Astrocyte (in vitro differentiated cells and primary cell): ENCODE data around the gene NOP10. TPM values are rescaled to one million over a fixed set of nuclear protein-coding genes. Genes with fewer than 3 reads are reported as not detected.

Experiments
- DNase-seq: peaks from one replicate; pipeline ENCODE4 v3.0.0-alpha.2; 2010; ENCODE audit warnings: low read depth
- FAIRE-seq: peaks from 2 replicates; lab custom pipeline; 2011; peaks lifted over from hg19 to GRCh38; lab: Jason Lieb, UNC
- H2AFZ ChIP-seq: 2 replicates; pipeline ENCODE4 v1.6.0; 2012; ENCODE audit warnings: low read depth, low read length, inconsistent platforms
- H3K27ac ChIP-seq: 2 replicates; pipeline ENCODE4 v1.5.1; 2011; ENCODE audit warnings: low read depth, low read length, inconsistent platforms
- H3K27me3 ChIP-seq: 2 replicates; pipeline ENCODE4 v1.6.0; 2011; ENCODE audit warnings: low read length, inconsistent platforms; ENCODE audit not compliant: insufficient read depth
- H3K36me3 ChIP-seq: 2 replicates; pipeline ENCODE4 v1.5.1; 2011; ENCODE audit warnings: low read length, inconsistent platforms; ENCODE audit not compliant: insufficient read depth
- H3K4me1 ChIP-seq: 2 replicates; pipeline ENCODE4 v1.5.1; 2011; ENCODE audit warnings: low read length, inconsistent platforms; ENCODE audit not compliant: insufficient read depth
- H3K4me2 ChIP-seq: 2 replicates; pipeline ENCODE4 v1.6.0; 2012; ENCODE audit warnings: low read length, inconsistent platforms
- H3K4me3 ChIP-seq: 2 replicates; pipeline ENCODE4 v1.5.1; 2011; ENCODE audit warnings: low read depth, mild to moderate bottlenecking, low read length, inconsistent platforms; ENCODE audit not compliant: insufficient read depth
- H3K79me2 ChIP-seq: 2 replicates; pipeline ENCODE4 v1.6.0; 2012; ENCODE audit warnings: mild to moderate bottlenecking, low read length, inconsistent platforms; ENCODE audit not compliant: insufficient read depth
- H3K9ac ChIP-seq: 2 replicates; pipeline ENCODE4 v1.6.0; 2012; ENCODE audit warnings: mild to moderate bottlenecking, low read length, inconsistent platforms
- H3K9me3 ChIP-seq: 2 replicates; pipeline ENCODE4 v1.5.1; 2012; ENCODE audit warnings: low read depth, mild to moderate bottlenecking, low read length, inconsistent platforms; ENCODE audit not compliant: insufficient read depth
- H4K20me1 ChIP-seq: 2 replicates; pipeline ENCODE4 v1.6.0; 2012; ENCODE audit warnings: low read length, inconsistent platforms; ENCODE audit not compliant: insufficient read depth
- H3K27ac Mint-ChIP-seq: one replicate; pipeline ENCODE4 v1.8.0; 2021; ENCODE audit warnings: mild to moderate bottlenecking, mixed read lengths; ENCODE audit not compliant: unreplicated experiment
- H3K27me3 Mint-ChIP-seq: one replicate; pipeline ENCODE4 v1.8.0; 2021; ENCODE audit warnings: low read depth, mixed read lengths; ENCODE audit not compliant: unreplicated experiment
- H3K36me3 Mint-ChIP-seq: one replicate; pipeline ENCODE4 v1.8.0; 2021; ENCODE audit warnings: low read depth, mixed read lengths; ENCODE audit not compliant: unreplicated experiment
- H3K4me1 Mint-ChIP-seq: one replicate; pipeline ENCODE4 v1.8.0; 2021; ENCODE audit warnings: low read depth, mixed read lengths; ENCODE audit not compliant: unreplicated experiment
- H3K4me3 Mint-ChIP-seq: one replicate; pipeline ENCODE4 v1.8.0; 2021; ENCODE audit warnings: mild to moderate bottlenecking, moderate library complexity, mixed read lengths; ENCODE audit not compliant: unreplicated experiment
- H3K9me3 Mint-ChIP-seq: one replicate; pipeline ENCODE4 v1.8.0; 2021; ENCODE audit warnings: mild to moderate bottlenecking, mixed read lengths; ENCODE audit not compliant: unreplicated experiment
- EZH2 ChIP-seq: IDR thresholded peaks from 2 replicates; pipeline ENCODE4 v1.6.1; 2012; ENCODE audit warnings: mild to moderate bottlenecking, low read length, inconsistent platforms; ENCODE audit not compliant: insufficient read depth
- total RNA-seq: library from RNA; stranded (reverse); gene quantifications from 2 replicates; pipeline ENCODE4 v1.2.1, GENCODE V29; 2021
- TF ChIP-seq, protein P1 (sequence below): IDR thresholded peaks from 2 replicates; pipeline ENCODE4 v1.5.1; 2011; ENCODE audit warnings: low read depth, mild to moderate bottlenecking, inconsistent platforms, low read length, moderate library complexity; ENCODE audit not compliant: insufficient read depth

The NOP10 gene
- total RNA-seq, 1 donor from 2014 or later, result 224 TPM

DNA sequence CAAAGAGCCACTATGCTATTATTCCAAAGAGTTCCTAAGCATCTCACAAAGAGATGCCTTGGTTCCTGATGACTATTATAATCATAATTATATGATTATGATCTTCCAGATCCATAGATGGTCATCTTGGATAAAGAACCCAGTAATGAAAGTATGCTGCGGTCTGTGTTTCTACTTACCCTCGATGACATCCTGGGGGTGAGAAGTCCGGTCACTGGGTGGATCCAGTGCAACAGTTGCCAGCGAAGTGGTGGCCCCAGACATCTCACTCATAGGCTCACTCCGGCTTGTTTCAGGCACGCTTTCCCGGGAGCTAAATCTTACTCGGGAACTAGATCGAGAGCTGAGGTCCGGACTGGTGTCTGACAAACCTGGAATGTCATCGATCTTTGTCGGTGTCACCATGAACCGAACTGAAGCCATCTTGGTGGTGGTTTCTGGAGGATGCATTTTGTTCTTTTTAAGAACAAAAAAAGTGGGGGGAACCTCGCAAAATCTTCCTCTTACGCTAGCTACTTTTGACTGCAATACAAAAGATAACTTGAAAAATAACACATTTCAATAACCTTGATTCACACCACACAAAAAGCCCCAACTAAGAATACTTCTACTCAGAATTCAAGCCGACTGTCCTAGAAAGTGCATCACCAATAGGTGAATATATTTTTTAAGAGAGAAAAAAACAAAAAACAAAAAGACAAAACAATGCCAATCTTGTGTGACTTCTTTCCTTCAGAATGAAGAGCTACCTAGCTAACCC lies 6.5 kb downstream of the NOP10 start:
- Histone ChIP-seq H3K9me3 (no peaks in the 10 kb centered on the region), H3K4me2 (peak overlapping the region; percentile 96), H3K9ac (peak overlapping the region; percentile 88), H3K4me1 (peaks cover 12% of the 10 kb centered on the region), H3K27me3 (no peaks in the 10 kb centered on the region), H3K36me3 (peaks cover 19% of the 10 kb centered on the region), H2AFZ (peak overlapping the region; percentile 93), H3K79me2 (peaks cover 17% of the 10 kb centered on the region), H4K20me1 (no peaks in the 10 kb centered on the region), H3K27ac (no peak overlapping the region), H3K4me3 (peak overlapping the region; percentile 77)
- H3K4me3 Mint-ChIP-seq, result peak overlapping the region; percentile 92
- no peaks in the 10 kb centered on the region for H3K9me3 Mint-ChIP-seq
- no peak overlapping the region for H3K27ac Mint-ChIP-seq
- H3K27me3 Mint-ChIP-seq, result no peaks in the 10 kb centered on the region
- TF ChIP-seq, protein P1, sequence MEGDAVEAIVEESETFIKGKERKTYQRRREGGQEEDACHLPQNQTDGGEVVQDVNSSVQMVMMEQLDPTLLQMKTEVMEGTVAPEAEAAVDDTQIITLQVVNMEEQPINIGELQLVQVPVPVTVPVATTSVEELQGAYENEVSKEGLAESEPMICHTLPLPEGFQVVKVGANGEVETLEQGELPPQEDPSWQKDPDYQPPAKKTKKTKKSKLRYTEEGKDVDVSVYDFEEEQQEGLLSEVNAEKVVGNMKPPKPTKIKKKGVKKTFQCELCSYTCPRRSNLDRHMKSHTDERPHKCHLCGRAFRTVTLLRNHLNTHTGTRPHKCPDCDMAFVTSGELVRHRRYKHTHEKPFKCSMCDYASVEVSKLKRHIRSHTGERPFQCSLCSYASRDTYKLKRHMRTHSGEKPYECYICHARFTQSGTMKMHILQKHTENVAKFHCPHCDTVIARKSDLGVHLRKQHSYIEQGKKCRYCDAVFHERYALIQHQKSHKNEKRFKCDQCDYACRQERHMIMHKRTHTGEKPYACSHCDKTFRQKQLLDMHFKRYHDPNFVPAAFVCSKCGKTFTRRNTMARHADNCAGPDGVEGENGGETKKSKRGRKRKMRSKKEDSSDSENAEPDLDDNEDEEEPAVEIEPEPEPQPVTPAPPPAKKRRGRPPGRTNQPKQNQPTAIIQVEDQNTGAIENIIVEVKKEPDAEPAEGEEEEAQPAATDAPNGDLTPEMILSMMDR, result no peak
- TF ChIP-seq EZH2, result no peak
- H3K4me1 Mint-ChIP-seq, result peaks cover 12% of the 10 kb centered on the region
- no peak for FAIRE-seq
- no peak for DNase-seq
- H3K36me3 Mint-ChIP-seq, result peaks cover 7% of the 10 kb centered on the region

DNA sequence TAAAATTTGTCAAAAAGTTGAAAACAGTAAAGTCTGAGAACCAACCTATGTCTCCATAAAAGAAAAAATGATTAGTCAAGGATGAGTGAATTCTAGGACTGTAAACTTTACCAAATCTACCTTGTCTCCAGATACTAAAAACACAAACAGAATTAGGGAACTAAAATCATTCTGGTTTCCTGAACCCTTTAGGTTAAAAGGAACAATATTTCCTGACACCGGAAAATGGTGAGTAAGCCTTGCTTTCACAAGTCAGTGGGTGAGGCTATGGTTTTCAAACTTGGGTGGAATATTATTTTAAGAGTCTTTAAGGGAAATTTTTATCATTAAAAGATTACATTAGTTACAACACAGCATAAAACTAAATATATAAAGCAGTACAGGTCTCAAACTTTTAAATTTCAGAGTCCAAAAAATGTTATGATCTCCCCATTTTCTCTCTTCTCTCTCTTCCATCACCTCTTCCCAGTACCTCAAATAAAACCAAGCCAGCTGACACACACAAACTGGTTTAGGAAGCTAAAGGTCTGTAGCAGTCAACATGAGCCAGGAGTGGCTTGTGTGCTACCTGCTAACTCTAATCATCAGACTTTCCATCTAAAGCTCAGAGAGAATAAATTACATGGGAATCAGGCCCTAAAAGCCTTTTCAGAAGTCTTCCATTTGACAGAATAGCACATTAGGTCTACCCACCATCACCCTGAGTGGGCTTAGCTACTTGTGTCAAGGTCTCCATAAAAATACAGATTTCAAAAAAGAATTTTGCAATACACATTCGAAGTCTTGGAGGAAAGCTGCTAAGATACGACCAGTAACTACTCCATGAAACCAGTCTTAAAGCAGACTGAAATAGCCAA lies 7.5 kb downstream of the NOP10 start:
- Mint-ChIP-seq H3K4me3 (peak overlapping the region; percentile 70), H3K27ac (no peak overlapping the region), H3K9me3 (no peaks in the 10 kb centered on the region), H3K4me1 (peaks cover 11% of the 10 kb centered on the region), H3K27me3 (no peaks in the 10 kb centered on the region), H3K36me3 (peaks cover 4% of the 10 kb centered on the region)
- H3K27me3 ChIP-seq, result no peaks in the 10 kb centered on the region
- no peak overlapping the region for H2AFZ ChIP-seq
- no peak for FAIRE-seq
- peak overlapping the region; percentile 29 for H3K9ac ChIP-seq
- no peak for DNase-seq
- H3K27ac ChIP-seq, result no peak overlapping the region
- peaks cover 10% of the 10 kb centered on the region for H3K79me2 ChIP-seq
- H4K20me1 ChIP-seq, result no peaks in the 10 kb centered on the region
- H3K9me3 ChIP-seq, result no peaks in the 10 kb centered on the region
- peak overlapping the region; percentile 3 for H3K4me3 ChIP-seq
- H3K36me3 ChIP-seq, result peaks cover 14% of the 10 kb centered on the region
- TF ChIP-seq EZH2, result no peak
- TF ChIP-seq, protein P1, result no peak
- H3K4me2 ChIP-seq, result peak overlapping the region; percentile 70
- peaks cover 12% of the 10 kb centered on the region for H3K4me1 ChIP-seq
